ENCODE data around the gene PECR. TPM values are rescaled to one million over a fixed set of nuclear protein-coding genes. Genes with fewer than 3 reads are reported as not detected.

The PECR gene
- total RNA-seq, 1 donor from 2014 or later = 19.0 TPM

DNA sequence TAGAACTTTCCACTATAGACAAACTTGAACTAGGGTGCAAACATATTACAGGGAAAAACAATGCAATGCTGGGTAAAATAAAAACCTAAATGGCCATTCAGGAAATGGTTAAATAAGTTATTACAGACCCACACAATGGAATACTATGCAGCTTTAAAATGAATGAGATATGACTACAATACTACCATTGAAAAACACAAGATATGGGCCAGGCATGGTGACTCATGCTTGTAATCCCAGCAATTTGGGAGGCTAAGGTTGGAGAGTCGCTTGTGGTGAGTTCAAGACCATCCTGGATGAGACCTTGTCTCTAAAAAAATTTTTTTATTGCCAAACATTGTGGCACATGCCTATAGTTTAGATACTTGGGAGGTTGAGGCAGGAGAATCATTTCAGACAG lies 6.8 kb downstream of the PECR start:
- Mint-ChIP-seq H3K4me1 (ENCODE audit: unreplicated experiment) (peaks cover 10% of the 10 kb centered on the region), H3K36me3 (no peaks in the 10 kb centered on the region), H3K9me3 (no peaks in the 10 kb centered on the region), H3K4me3 (no peak overlapping the region), H3K27ac (no peak overlapping the region), H3K27me3 (no peaks in the 10 kb centered on the region)
- no peak for TF ChIP-seq CTCF (conservative IDR thresholded peaks at IDR 0.05)
- DNase-seq (ENCODE audit: extremely low spot score, unreplicated experiment) = no peak

GRCh38 chr2:216074380-216074779 lies 7.2 kb downstream of the PECR start:
- Mint-ChIP-seq H3K4me1 (ENCODE audit: unreplicated experiment) (peaks cover 10% of the 10 kb centered on the region), H3K27ac (no peak overlapping the region), H3K27me3 (no peaks in the 10 kb centered on the region), H3K9me3 (no peaks in the 10 kb centered on the region), H3K36me3 (no peaks in the 10 kb centered on the region), H3K4me3 (no peak overlapping the region)
- no peak for DNase-seq (ENCODE audit: extremely low spot score, unreplicated experiment)
- no peak for TF ChIP-seq CTCF (conservative IDR thresholded peaks at IDR 0.05)

GRCh38 chr2:216073773-216074172 lies 7.8 kb downstream of the PECR start:
- Mint-ChIP-seq H3K36me3 (no peaks in the 10 kb centered on the region), H3K4me3 (no peak overlapping the region), H3K4me1 (ENCODE audit: unreplicated experiment) (peaks cover 10% of the 10 kb centered on the region), H3K27ac (no peak overlapping the region), H3K27me3 (no peaks in the 10 kb centered on the region), H3K9me3 (no peaks in the 10 kb centered on the region)
- TF ChIP-seq CTCF (conservative IDR thresholded peaks at IDR 0.05) = no peak
- no peak for DNase-seq (ENCODE audit: extremely low spot score, unreplicated experiment)

DNA sequence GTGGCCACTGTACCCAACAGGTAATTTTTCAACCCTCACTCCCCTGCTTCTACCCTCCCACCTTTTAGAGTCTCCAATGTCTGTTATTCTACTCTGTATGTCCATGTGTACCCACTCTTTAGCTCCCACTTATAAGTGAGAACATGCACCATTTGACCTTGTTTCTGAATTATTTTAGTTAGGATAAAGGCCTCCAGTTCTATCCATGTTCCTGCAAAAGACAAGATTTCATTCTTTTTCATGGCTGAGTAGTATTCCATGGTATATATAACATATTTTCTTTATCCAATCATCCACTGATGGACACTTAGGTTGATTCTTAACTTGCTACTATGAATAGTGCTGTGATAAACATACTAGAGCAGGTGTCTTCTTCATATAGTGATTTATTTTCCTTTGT lies 9.1 kb downstream of the PECR start:
- Mint-ChIP-seq H3K9me3 (no peaks in the 10 kb centered on the region), H3K4me3 (no peak overlapping the region), H3K27ac (no peak overlapping the region), H3K4me1 (ENCODE audit: unreplicated experiment) (peaks cover 10% of the 10 kb centered on the region), H3K27me3 (no peaks in the 10 kb centered on the region), H3K36me3 (no peaks in the 10 kb centered on the region)
- DNase-seq (ENCODE audit: extremely low spot score, unreplicated experiment) = no peak
- no peak for TF ChIP-seq CTCF (conservative IDR thresholded peaks at IDR 0.05)

DNA sequence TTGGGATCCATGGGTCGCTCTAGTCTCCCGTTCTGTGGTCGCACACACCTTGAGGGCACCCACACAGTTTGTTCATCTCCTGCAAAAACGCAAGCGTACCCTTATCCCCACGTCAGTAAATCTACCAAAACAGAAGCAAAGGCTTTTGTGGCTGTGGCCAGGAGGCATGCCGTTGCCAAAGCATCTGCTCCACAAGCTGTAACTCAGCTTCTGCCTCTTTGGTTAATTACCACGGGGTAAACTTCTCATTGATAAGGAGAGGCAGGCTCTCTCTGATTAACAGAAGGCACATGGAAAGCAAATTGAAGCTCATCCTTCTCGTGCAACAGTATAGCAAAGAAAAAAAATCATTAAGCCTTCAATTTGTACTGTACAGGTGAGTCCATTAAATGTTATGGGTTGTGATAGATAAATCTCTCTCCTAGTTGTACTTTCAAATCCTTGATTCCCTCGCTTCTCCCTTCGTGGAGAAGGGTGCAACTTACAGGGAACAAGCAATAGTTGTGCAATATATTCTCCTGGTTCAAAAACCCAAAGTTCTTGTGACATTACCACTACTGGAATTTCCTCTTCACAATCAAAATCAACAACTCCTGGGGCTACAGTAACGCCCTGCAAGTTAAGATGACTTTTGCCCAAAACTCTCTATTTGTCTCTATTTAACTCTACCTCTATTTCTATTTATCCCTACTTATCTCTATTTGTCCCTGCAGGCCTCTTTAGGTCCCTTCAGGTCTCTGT lies 10.3 kb downstream of the PECR start:
- Mint-ChIP-seq H3K9me3 (no peaks in the 10 kb centered on the region), H3K4me3 (no peak overlapping the region), H3K4me1 (ENCODE audit: unreplicated experiment) (peaks cover 20% of the 10 kb centered on the region), H3K27me3 (no peaks in the 10 kb centered on the region), H3K27ac (no peak overlapping the region), H3K36me3 (peaks cover 1% of the 10 kb centered on the region)
- DNase-seq (ENCODE audit: extremely low spot score, unreplicated experiment) = no peak
- TF ChIP-seq CTCF (conservative IDR thresholded peaks at IDR 0.05) = no peak
